Measurements from ENCODE around the gene GRIP2.

DNA sequence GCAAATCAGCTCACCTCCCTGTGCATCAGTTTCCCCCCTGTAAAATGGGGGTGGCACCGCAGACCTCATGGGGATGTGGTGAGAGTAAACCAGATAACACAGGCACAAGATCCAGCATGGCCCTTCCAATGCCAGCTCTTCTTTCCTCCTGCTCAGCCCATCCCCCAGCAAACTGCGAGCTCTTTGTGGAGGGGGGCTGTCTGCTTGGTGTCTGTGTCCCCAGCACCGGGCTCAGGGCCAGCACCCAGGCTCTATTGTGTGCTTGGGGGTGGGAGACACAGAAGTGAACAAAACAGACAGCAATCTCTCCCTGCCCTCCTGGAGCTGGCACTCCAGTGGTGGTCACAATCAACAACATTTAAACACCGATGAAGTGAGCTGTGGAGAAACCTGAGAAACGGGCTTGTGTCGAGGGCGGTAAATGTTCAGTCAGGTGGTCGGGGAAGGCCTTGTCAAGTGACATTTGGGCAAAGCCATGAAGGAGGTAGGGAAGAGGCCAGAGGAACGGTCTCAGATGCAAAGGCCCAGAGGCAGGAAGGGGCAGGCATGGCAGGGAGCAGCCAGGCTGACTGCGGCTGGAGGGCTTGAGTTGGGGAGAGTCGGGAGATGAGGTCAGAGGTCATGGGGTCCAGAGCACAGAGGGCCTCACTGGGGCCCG is 28.4 kb downstream of the GRIP2 start:
- TF ChIP-seq, protein P1, sequence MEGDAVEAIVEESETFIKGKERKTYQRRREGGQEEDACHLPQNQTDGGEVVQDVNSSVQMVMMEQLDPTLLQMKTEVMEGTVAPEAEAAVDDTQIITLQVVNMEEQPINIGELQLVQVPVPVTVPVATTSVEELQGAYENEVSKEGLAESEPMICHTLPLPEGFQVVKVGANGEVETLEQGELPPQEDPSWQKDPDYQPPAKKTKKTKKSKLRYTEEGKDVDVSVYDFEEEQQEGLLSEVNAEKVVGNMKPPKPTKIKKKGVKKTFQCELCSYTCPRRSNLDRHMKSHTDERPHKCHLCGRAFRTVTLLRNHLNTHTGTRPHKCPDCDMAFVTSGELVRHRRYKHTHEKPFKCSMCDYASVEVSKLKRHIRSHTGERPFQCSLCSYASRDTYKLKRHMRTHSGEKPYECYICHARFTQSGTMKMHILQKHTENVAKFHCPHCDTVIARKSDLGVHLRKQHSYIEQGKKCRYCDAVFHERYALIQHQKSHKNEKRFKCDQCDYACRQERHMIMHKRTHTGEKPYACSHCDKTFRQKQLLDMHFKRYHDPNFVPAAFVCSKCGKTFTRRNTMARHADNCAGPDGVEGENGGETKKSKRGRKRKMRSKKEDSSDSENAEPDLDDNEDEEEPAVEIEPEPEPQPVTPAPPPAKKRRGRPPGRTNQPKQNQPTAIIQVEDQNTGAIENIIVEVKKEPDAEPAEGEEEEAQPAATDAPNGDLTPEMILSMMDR (IDR thresholded peaks at IDR 0.05; ENCODE audit: insufficient read depth, low read depth, low read length): no peak
- no peak for TF ChIP-seq EZH2 (IDR thresholded peaks at IDR 0.05; ENCODE audit: insufficient read depth, low read length)

All from astrocyte (in vitro differentiated cells and primary cell).